SJCRH30 (cell line): ENCODE data around the gene SPDEF. TPM values are rescaled to one million over a fixed set of nuclear protein-coding genes. Genes with fewer than 3 reads are reported as not detected.

ENCODE experiments used
- DNase-seq, 2 experiments: peaks; one replicate each; pipeline ENCODE4 v3.0.0-alpha.2; 2015 to 2020
- H3K27ac ChIP-seq: fragments of 250-450 bp; sonication (Bioruptor Pico); 2 replicates; pipeline ENCODE4 v1.5.1; 2020; ENCODE audit warnings: mild to moderate bottlenecking, moderate library complexity
- H3K27me3 ChIP-seq: fragments of 250-450 bp; sonication (Bioruptor Pico); 2 replicates; pipeline ENCODE4 v1.5.1; 2020; ENCODE audit warnings: mild to moderate bottlenecking, moderate library complexity
- H3K36me3 ChIP-seq: fragments of 250-450 bp; sonication (Bioruptor Pico); 2 replicates; pipeline ENCODE4 v1.5.1; 2020; ENCODE audit warnings: mild to moderate bottlenecking, moderate library complexity
- H3K4me1 ChIP-seq: fragments of 250-450 bp; sonication (Bioruptor Pico); 2 replicates; pipeline ENCODE4 v1.5.1; 2020; ENCODE audit warnings: mild to moderate bottlenecking, moderate library complexity
- H3K4me3 ChIP-seq: fragments of 250-450 bp; sonication (Bioruptor Pico); 2 replicates; pipeline ENCODE4 v1.5.1; 2020; ENCODE audit warnings: mild to moderate bottlenecking, moderate library complexity
- H3K9me3 ChIP-seq: fragments of 250-450 bp; sonication (Bioruptor Pico); replicated peaks from 2 replicates; pipeline ENCODE4 v1.5.1; 2020; ENCODE audit warnings: mild to moderate bottlenecking, moderate library complexity
- total RNA-seq: library from RNA; depleted of rRNA; stranded (reverse); fragments of >200 nt; shearing (Covaris generic); gene quantifications from 2 replicates; pipeline ENCODE4 v1.2.3, GENCODE V29; 2014

Gene SPDEF
- total RNA-seq, 1 experiment from 2014 or later: not detected

DNA sequence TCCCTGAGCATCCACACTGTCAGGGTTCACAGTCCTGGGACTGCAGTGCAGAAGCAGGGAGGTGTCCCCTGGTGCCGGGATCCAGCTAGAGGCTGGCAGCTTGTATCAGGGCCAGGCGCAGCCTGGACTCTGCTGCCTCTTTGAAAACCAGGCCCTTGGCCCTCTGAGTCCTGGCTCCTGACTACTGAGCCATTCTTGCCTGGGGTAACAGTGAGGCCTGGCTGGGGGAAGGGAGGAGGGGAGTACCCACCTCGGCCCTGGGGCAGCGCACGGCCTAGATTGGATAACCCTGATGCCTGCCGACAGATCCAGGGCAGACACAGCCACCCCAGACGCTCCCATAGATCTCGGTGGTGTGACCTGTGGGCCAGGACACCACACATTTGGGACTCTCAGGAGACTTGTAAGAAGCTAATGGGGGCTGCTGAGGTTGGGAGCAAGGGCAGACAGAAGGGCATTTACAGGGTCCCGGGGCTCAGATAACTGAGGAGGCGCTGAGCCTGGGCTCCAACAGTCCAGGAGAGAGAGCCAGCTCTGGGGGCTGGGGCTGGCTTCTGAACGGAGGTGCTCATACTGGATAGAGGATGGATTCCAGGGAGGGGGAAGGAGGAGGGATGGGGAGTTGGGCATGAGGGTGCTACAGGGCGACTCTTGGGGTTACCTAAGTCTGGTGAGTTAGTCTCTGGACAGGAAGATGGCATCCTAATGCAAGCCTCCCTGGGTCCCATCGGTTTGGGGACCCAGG, 30.5 kb downstream of the SPDEF start:
- no peak for DNase-seq
- no peaks in the 10 kb centered on the region for H3K36me3 ChIP-seq
- H3K9me3 ChIP-seq: no peaks in the 10 kb centered on the region
- H3K4me1 ChIP-seq: no peaks in the 10 kb centered on the region
- H3K27me3 ChIP-seq: no peaks in the 10 kb centered on the region
- no peak overlapping the region for H3K4me3 ChIP-seq
- H3K27ac ChIP-seq: no peak overlapping the region

DNA sequence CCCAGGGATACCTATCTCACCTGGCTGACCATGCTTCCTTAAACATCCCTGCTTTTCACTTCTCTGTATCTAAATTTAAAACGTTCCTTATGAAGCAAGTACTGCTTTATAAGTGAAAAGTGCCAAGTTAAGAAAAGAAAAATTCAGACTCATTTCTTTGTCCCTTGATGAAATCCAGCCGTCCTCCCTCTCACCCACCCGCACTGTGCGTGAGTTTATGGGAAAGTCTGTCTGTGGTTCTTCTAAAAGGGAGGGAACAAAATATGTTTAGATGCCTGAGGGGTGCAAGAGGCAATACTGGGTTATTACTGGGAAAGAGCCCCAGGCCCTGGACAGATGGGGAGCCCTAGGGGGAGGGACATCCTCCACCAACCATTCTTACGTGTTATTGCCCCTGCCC, 31.2 kb downstream of the SPDEF start:
- Histone ChIP-seq H3K9me3 (no peaks in the 10 kb centered on the region), H3K27me3 (no peaks in the 10 kb centered on the region), H3K4me3 (no peak overlapping the region), H3K36me3 (no peaks in the 10 kb centered on the region), H3K27ac (no peak overlapping the region), H3K4me1 (no peaks in the 10 kb centered on the region)
- DNase-seq: no peak

DNA sequence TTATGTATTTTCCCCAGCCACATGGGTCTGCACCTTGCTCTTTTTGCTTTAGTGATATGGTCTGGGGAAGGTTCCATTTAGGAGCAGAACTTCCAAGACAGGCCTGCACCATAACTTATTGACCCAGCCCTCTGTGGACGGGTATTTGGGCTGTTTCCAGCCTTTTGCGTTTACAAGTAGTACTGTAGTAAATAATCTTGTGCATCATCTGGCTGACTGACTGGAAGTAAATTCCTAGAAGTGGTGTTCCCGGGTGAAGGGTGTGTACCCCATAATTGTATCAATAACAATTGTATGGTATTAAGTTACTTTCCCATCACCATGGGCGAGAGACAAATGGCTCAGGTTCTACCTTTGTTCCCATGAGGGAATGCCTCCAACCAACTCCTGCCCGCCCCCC, 31.6 kb downstream of the SPDEF start:
- Histone ChIP-seq H3K36me3 (no peaks in the 10 kb centered on the region), H3K27me3 (no peaks in the 10 kb centered on the region)

DNA sequence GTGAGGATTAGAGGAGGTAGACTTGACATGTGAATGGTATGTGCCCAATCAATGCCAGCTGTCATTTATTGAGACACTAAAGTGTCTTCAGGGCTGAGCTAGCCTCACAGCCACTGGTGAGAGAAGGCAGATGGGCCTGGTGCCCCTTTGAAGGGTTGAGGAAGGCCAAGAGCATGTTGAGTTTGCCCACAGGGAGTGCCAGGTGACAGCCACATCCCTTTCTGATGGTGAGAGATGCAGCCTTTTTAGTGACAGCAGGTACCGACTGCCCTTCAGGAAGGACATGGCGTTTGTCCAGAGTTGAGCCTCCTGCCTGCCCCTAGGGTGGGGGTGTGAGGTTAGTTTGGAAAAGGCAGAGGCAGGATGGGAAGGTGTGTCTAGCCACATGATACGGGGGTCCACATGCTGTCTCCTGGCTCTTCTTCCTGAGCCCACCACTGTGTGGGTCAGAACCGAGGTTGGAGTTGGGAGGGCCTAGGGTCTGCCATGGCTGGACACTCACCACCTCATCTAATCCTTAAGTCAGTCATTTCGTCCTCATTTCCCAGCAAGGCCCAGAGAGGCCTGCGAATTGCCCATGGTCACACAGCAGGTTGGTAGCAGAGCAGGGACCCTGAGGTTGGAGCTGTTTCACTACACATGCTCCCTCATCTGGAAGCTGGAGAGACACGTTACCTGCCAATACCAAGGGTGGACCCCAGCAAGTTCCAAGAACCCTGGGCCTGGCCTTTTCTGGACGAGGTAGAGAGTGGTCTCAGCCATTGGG, 32.5 kb downstream of the SPDEF start:
- Histone ChIP-seq H3K4me3 (no peak overlapping the region), H3K27me3 (no peaks in the 10 kb centered on the region), H3K36me3 (no peaks in the 10 kb centered on the region), H3K9me3 (no peaks in the 10 kb centered on the region), H3K4me1 (no peaks in the 10 kb centered on the region), H3K27ac (no peak overlapping the region)
- no peak for DNase-seq

More for the DNA sequence above, 31.6 kb downstream of the SPDEF start:
- no peak overlapping the region for H3K4me3 ChIP-seq
- no peaks in the 10 kb centered on the region for H3K9me3 ChIP-seq
- H3K27ac ChIP-seq: no peak overlapping the region
- no peak for DNase-seq
- no peaks in the 10 kb centered on the region for H3K4me1 ChIP-seq

DNA sequence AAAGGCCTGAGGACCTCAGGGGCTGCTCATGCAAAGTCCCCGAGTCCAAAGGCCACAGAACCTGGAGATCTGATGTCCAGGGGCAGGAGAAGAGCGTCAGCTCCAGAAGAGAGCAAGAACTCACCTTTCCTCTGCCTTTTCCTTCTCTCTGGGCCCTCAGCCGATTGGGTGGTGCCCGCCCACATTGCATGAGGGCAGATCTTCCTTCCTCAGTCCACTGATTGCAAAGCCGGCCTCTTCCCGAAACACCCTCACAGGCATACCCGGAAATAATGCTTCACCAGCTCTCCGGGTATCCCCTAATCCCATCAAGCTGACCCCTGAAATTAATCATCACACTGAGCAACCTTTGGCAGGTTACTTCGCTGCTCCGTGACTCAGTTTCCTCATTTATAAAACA, 33.4 kb downstream of the SPDEF start:
- Histone ChIP-seq H3K36me3 (no peaks in the 10 kb centered on the region), H3K27me3 (no peaks in the 10 kb centered on the region), H3K27ac (no peak overlapping the region), H3K4me1 (no peaks in the 10 kb centered on the region), H3K4me3 (no peak overlapping the region), H3K9me3 (no peaks in the 10 kb centered on the region)
- no peak for DNase-seq

GRCh38 chr6:34521463-34522285, 34.5 kb downstream of the SPDEF start:
- DNase-seq: no peak

DNA sequence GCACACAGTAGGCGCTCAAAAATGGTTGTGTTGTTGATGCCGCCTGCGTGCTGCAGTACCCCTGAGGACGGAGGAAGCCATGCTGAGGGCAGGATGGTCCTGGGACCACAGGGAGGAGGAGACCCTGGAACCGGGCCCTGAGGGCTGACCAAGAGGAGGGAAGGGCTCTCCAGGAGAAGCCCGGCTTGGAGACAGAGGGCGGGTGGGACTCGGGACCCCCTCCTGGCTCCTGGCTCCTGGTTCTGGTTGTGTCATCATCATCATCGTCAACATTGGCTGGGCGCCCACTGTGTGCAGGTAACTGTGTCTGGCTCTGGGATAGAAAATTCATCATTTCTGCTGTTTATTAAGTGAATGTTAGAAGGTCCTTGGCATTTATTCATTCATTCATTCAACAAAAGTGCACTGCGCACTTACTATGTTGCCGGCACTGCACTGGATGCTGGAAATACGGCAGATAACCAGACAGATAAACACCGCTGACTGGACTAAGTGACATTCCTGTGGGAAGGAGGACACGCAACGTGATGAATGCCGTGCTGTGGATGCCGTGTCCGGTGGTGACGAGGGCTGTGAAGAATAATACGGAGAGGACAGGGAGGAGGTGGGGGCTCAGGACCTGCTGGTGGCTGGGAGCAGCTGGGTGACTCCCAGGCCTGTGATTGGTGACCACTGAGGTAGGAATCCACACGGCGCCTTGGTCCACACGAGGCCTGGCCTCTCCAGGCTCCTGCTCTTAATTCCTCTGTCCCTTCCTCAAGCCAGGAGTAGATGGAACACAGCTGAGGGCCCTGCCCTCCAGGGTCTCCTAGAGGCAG, 35.3 kb downstream of the SPDEF start:
- Histone ChIP-seq H3K9me3 (no peaks in the 10 kb centered on the region), H3K27ac (no peak overlapping the region), H3K36me3 (no peaks in the 10 kb centered on the region), H3K27me3 (no peaks in the 10 kb centered on the region; the same call in 1 of the 2 replicates), H3K4me1 (no peaks in the 10 kb centered on the region), H3K4me3 (no peak overlapping the region)
- no peak for DNase-seq

More at GRCh38 chr6:34521463-34522285, 34.5 kb downstream of the SPDEF start:
- Histone ChIP-seq H3K27me3 (no peaks in the 10 kb centered on the region; the same call in 1 of the 2 replicates), H3K9me3 (no peaks in the 10 kb centered on the region), H3K36me3 (no peaks in the 10 kb centered on the region), H3K4me1 (no peaks in the 10 kb centered on the region), H3K4me3 (no peak overlapping the region), H3K27ac (no peak overlapping the region)

DNA sequence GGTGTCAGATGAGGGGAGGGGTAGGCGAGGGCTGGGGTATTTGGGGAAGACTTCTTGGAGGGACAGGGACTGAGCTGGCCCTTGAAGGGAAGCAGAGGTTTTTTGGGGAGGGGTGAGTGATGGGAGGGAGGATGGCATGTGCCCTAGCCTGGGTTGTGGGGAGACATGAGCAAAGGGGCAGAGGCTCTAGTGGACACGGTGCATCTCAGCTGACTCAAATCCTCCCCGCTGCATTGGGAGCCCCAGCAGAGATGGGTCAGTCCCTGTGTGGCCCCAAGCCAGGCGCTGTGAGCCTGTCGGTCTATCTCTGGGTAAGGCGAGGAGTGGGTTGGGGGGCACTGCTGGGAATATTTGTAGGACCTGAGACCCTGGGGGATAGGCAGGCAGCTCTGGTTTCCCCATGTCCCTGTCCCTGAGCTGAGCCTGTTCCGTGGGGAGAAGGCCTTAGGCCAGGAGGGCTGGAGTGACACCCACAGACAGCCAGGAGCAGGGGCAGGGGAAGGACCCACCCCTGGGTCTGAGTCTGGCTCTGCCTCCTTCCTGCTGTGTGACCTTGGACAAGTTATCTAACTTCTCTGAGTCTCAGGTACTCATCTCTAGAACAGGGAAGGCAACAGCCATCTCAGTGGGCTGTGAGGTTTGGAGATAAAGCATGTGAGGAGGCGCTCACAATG, 36.0 kb downstream of the SPDEF start:
- Histone ChIP-seq H3K36me3 (no peaks in the 10 kb centered on the region), H3K4me3 (no peak overlapping the region), H3K27me3 (peaks cover 2% of the 10 kb centered on the region; the same call in 1 of the 2 replicates), H3K4me1 (no peaks in the 10 kb centered on the region), H3K9me3 (no peaks in the 10 kb centered on the region), H3K27ac (no peak overlapping the region)
- no peak for DNase-seq

GRCh38 chr6:34518669-34519365, 37.3 kb downstream of the SPDEF start:
- Histone ChIP-seq H3K4me1 (no peaks in the 10 kb centered on the region), H3K36me3 (no peaks in the 10 kb centered on the region), H3K4me3 (no peak overlapping the region), H3K27ac (no peak overlapping the region), H3K27me3 (peaks cover 7% of the 10 kb centered on the region; the same call in 1 of the 2 replicates), H3K9me3 (no peaks in the 10 kb centered on the region)
- no peak for DNase-seq

- Histone ChIP-seq H3K4me3 (no peak overlapping the region), H3K27ac (no peak overlapping the region), H3K9me3 (no peaks in the 10 kb centered on the region), H3K36me3 (no peaks in the 10 kb centered on the region), H3K27me3 (peaks cover 9% of the 10 kb centered on the region; the same call in 1 of the 2 replicates), H3K4me1 (no peaks in the 10 kb centered on the region)
- no peak for DNase-seq
These were observed 38.2 kb downstream of the SPDEF start for GRCh38 chr6:34517966-34518365.

DNA sequence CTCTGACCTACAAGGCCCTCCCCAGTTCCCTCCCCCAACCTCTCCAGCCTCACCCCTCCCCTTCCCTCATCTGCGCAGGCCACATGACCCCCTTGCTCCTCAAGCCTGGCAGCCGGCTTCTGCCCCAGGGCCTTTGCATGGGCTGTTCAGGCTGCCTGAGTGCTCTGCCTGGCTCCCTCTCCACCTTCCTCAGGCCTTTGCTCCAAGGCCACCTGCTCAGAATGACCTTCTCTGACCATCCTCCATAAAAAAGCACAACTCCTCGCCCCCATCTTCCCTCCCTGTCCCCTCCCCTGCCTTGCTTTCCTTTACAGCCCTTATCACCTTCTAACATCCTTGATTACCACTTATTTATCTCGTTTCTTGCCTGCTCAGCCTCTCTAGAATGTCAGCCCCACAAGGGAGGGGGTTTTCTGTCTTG, 38.7 kb downstream of the SPDEF start:
- no peak for DNase-seq
- Histone ChIP-seq H3K27ac (no peak overlapping the region), H3K27me3 (peaks cover 9% of the 10 kb centered on the region; the same call in 1 of the 2 replicates), H3K4me1 (no peaks in the 10 kb centered on the region), H3K9me3 (no peaks in the 10 kb centered on the region), H3K36me3 (no peaks in the 10 kb centered on the region), H3K4me3 (no peak overlapping the region)

DNA sequence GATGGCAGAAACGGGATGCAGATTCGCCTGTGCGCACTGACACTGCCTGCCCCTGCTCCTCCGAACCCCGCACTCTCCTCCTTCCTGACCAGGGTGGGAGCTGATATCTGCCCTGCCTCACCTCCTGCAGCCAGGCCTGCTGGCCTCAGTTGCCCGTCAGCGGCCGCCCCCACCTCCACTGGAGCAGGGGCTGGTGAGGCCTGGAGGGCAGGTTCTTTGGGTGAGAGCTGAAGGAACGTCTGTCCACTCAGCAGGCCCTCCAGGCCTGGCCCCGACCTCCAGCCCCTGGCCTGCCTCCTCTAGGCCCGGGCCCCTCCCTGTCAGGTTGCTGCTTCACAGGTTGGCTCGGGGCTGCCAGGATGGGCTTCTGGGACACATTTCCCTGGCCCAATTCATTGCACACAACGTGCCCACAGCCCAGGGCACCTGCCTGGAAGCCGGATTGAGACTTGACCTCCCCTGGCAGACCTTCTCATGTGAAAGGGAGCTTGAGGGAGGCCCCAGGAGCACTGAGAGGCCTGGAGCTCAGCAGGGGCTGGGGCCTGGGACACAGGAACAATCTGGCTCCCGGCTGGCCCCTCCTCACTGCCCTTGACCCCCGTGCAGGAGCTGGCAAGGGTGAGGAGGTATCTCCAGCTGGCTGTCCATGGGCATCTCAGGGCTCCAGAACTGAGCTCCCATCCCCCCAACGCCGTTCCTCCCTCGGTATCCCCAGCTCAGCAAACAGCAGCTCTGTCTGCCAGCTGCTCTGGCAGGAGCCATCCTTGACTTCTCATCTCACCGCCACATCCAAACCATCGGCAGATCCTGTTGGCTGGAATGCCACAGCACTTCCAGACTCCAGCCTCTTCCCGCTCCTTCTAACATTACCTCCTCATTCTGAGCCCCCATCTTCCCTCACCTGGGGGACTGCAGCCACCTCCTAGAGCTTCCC, 39.5 kb downstream of the SPDEF start:
- Histone ChIP-seq H3K27me3 (peaks cover 9% of the 10 kb centered on the region; the same call in 1 of the 2 replicates), H3K4me1 (no peaks in the 10 kb centered on the region), H3K4me3 (no peak overlapping the region), H3K27ac (no peak overlapping the region), H3K36me3 (no peaks in the 10 kb centered on the region), H3K9me3 (no peaks in the 10 kb centered on the region)
- DNase-seq: no peak
